ENCODE measurements around the gene AADACL4.

Gene AADACL4

DNA sequence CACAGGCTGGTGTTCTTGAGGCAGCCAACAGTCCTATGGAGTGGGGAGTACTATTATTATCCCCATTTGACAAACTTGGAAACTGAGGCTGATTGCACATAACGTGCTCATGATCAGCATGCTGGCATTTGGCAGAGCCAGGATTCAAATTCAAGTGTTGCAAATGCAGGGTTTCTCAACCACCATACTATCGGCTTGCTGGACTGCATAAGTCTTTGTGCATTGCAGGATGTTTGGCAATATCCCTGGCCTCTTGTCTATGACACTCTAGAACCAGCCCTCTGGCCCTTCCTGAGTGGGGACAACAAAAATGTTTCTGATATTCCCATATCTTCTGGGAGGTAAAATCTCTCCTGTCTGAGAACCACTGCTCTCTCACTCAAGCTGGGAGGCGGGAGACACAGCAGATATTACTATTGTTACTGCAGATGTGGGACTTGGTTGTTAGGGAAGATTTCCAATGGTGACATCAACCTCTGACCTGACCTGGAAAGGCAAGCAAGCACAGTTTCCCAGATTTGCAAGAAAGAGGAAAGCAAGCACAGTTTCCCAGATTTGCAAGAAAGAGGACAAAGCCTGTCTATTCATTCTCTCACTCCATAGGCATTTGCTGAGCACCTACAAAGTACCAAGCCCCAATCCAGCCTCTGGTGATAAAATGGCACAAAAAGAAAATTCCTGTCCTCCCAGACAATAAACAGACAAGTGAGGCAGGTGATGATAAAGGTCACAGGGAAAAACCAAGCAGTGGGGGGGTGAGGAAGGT lies 71.0 kb downstream of the AADACL4 start:
- no peak for TF ChIP-seq Cebpa-rat (IDR thresholded peaks at IDR 0.05)
- Histone ChIP-seq H3K27ac (no peak overlapping the region), H3K9me3 (no peaks in the 10 kb centered on the region), H4K20me1 (no peaks in the 10 kb centered on the region), H3K4me3 (no peak overlapping the region), H3K27me3 (no peaks in the 10 kb centered on the region), H3K4me1 (peaks cover 12% of the 10 kb centered on the region), H3K36me3 (no peaks in the 10 kb centered on the region), H3K4me2 (no peak overlapping the region), H3K9ac (no peak overlapping the region)

DNA sequence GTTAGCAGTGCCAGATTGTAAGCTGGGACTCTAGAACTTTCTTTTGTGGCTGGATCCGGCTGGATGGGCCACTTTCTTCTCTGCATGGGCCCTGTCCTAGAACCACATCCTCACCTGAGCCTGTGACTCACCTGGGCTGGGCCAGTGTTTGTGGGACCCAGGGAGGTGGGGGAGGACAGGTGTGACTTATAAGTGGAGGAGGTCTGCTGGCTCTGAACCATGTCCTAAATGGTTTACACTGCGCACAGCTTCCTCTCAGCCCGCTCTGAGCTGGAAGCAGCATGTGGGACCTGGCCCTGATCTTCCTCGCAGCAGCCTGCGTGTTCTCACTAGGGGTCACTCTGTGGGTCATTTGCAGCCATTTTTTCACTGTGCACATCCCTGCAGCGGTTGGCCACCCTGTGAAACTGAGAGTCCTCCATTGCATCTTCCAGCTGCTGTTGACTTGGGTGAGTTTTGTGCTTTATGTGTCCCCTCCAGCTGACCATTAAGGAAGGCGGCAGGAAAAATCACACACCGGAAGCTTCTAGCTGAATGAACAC lies 72.1 kb downstream of the AADACL4 start, which contains the start of gene AADACL3:
Gene AADACL3, plus strand, starts transcription at position 215 of the 542 bp plus-strand sequence. Its CDS starts 67 bp downstream, at position 282.
- Histone ChIP-seq H3K36me3 (no peaks in the 10 kb centered on the region), H3K27ac (no peak within 1 kb of the TSS), H3K9me3 (no peaks in the 10 kb centered on the region), H3K4me3 (no peak within 1 kb of the TSS), H3K9ac (no peak within 1 kb of the TSS), H3K27me3 (no peaks in the 10 kb centered on the region), H3K4me2 (no peak within 1 kb of the TSS), H3K4me1 (peaks cover 19% of the 10 kb centered on the region), H4K20me1 (no peaks in the 10 kb centered on the region)
- no peak for TF ChIP-seq Cebpa-rat (IDR thresholded peaks at IDR 0.05)
